Gastroesophageal sphincter (tissue), 4 donors: ENCODE measurements around the gene VDR. TPM values are rescaled to one million over a fixed set of nuclear protein-coding genes. Genes with fewer than 3 reads are reported as not detected.

Source experiments
- ATAC-seq: fragments of 150-250 bp; one replicate; pipeline ENCODE4 v1.9.1; 2016; ENCODE audit warnings: mild to moderate bottlenecking, moderate library complexity
- H3K27ac ChIP-seq, 4 donors: fragments of 200-600 bp; sonication (generic) in 3 of 4; 1 replicate in 3 of 4; 2 replicates in 1 of 4; pipeline ENCODE4 v1.5.1; 2016 to 2019
- H3K27me3 ChIP-seq: fragments of 200-600 bp; sonication (generic); one replicate; pipeline ENCODE4 v1.5.1; 2019
- H3K36me3 ChIP-seq, 2 donors: fragments of 200-600 bp; sonication (generic); one replicate each; pipeline ENCODE4 v1.5.1; 2019; ENCODE audit warnings: control low read depth in 1 of 2
- H3K4me1 ChIP-seq, 3 donors: fragments of 200-600 bp; sonication (generic); 1 replicate in 2 of 3; 2 replicates in 1 of 3; pipeline ENCODE4 v1.5.1; 2016 to 2019; ENCODE audit warnings: control low read depth in 2 of 3
- H3K4me3 ChIP-seq, 2 donors: fragments of 200-600 bp; sonication (generic); one replicate each; pipeline ENCODE4 v1.5.1; 2019; ENCODE audit warnings: mild to moderate bottlenecking in 1 of 2, moderate library complexity in 1 of 2
- H3K9me3 ChIP-seq, 3 donors: fragments of 200-600 bp; sonication (generic); one replicate each; pipeline ENCODE4 v1.5.1; 2017 to 2019; ENCODE audit warnings: control low read depth in 2 of 3
- CTCF ChIP-seq, 4 experiments: fragments of 200-600 bp in 2 of 4; fragments of 450-650 bp in 2 of 4; sonication (generic) in 1 of 4; IDR thresholded peaks; one replicate each; pipeline ENCODE4 v1.5.1; 2017 to 2019; ENCODE audit warnings: antibody characterized with exemption in 4 of 4, mild to moderate bottlenecking in 2 of 4, moderate library complexity in 2 of 4
- EP300 ChIP-seq: sonication (generic); formaldehyde crosslinking; IDR thresholded peaks from one replicate; pipeline ENCODE4 v1.6.1; 2017; ENCODE audit warnings: antibody characterized with exemption, mild to moderate bottlenecking
- POLR2A ChIP-seq, 2 donors: fragments of 450-650 bp; IDR thresholded peaks; one replicate each; pipeline ENCODE4 v1.6.1; 2017; ENCODE audit warnings: antibody characterized with exemption in 2 of 2, mild to moderate bottlenecking in 2 of 2, moderate library complexity in 1 of 2
- POLR2AphosphoS5 ChIP-seq: sonication (generic); formaldehyde crosslinking; IDR thresholded peaks from one replicate; pipeline ENCODE4 v1.6.1; 2017; ENCODE audit warnings: antibody characterized with exemption
- WGBS, 2 donors: methylation state at CpG; one replicate each; pipeline ENCODE4 v1.1.5; 2018; ENCODE audit warnings: low coverage in 1 of 2; 5-methylcytosine and 5-hydroxymethylcytosine counted together
- total RNA-seq, 4 donors: library from RNA; depleted of rRNA; stranded (reverse); fragments of >200 nt; gene quantifications; one replicate each; pipeline ENCODE4 v1.1.0, GENCODE V29; 2016

VDR gene
- total RNA-seq, 4 donors from 2014 or later, result 1.2 to 5.5 (median 1.6) TPM

GRCh38 chr12:47814539-47815170 lies 90.1 kb downstream of the VDR start:
- WGBS, 2 donors, result 41% methylated on average over 3 of the region's 3 CpGs; no CpG with 5 or more reads in 1 of the 2 donors
- peaks cover 12 to 91% (median 75%) of the 10 kb centered on the region in 3 donors for H3K4me1 ChIP-seq

GRCh38 chr12:47813511-47814196 lies 91.1 kb downstream of the VDR start:
- Histone ChIP-seq H3K4me1 (peaks cover 12 to 99% (median 85%) of the 10 kb centered on the region in 3 donors), H3K9me3 (no peaks in the 10 kb centered on the region)
- no peak for TF ChIP-seq EP300
- no peak for TF ChIP-seq CTCF (IDR thresholded peaks at IDR 0.05)
- TF ChIP-seq POLR2AphosphoS5, result no peak
- TF ChIP-seq POLR2A (IDR thresholded peaks at IDR 0.05), result no peak

More at GRCh38 chr12:47814539-47815170, 90.1 kb downstream of the VDR start:
- H3K27ac ChIP-seq, result peak overlapping the region; percentile 94 to 99 (median 96)
- no peak for TF ChIP-seq CTCF (IDR thresholded peaks at IDR 0.05)
- no peak for TF ChIP-seq EP300
- no peak for TF ChIP-seq POLR2AphosphoS5
- no peak for TF ChIP-seq POLR2A (IDR thresholded peaks at IDR 0.05)
- H3K27me3 ChIP-seq, result no peaks in the 10 kb centered on the region
- no peaks in the 10 kb centered on the region for H3K9me3 ChIP-seq
- H3K36me3 ChIP-seq, result no peaks in the 10 kb centered on the region
- no peak for ATAC-seq
- H3K4me3 ChIP-seq, result peak overlapping the region in 1 of 2 donors; percentile 51

GRCh38 chr12:47812797-47813510 lies 91.8 kb downstream of the VDR start:
- Histone ChIP-seq H3K4me1 (peaks cover 19 to 99% (median 87%) of the 10 kb centered on the region in 3 donors), H3K27me3 (no peaks in the 10 kb centered on the region), H3K9me3 (no peaks in the 10 kb centered on the region), H3K27ac (peak overlapping the region; percentile 94 to 99 (median 96)), H3K4me3 (peak overlapping the region; percentile 10 to 51), H3K36me3 (no peaks in the 10 kb centered on the region)
- 0% methylated on average over 1 to 8 of the region's 37 CpGs for WGBS, 2 donors
- no peak for TF ChIP-seq EP300
- TF ChIP-seq POLR2AphosphoS5, result peak; percentile 86
- TF ChIP-seq POLR2A (IDR thresholded peaks at IDR 0.05), result peak; percentile 24 to 44
- peak in 1 of 4 experiments; percentile 22 for TF ChIP-seq CTCF (IDR thresholded peaks at IDR 0.05)
- ATAC-seq, result peak; percentile 82

More at GRCh38 chr12:47813511-47814196, 91.1 kb downstream of the VDR start:
- Histone ChIP-seq H3K27me3 (no peaks in the 10 kb centered on the region), H3K27ac (peak overlapping the region; percentile 94 to 99 (median 96)), H3K4me3 (peak overlapping the region; percentile 10 to 51), H3K36me3 (no peaks in the 10 kb centered on the region)
- ATAC-seq, result no peak
- 71% methylated on average over 1 of the region's 9 CpGs; no CpG with 5 or more reads in 1 of the 2 donors for WGBS, 2 donors

GRCh38 chr12:47811581-47812484 lies 93.0 kb downstream of the VDR start:
- no peaks in the 10 kb centered on the region for H3K27me3 ChIP-seq
- H3K4me3 ChIP-seq, result peak overlapping the region in 1 of 2 donors; percentile 51
- H3K27ac ChIP-seq, result peak overlapping the region; percentile 94 to 99 (median 96)
- peaks cover 27 to 99% (median 90%) of the 10 kb centered on the region in 3 donors for H3K4me1 ChIP-seq
- no peaks in the 10 kb centered on the region for H3K9me3 ChIP-seq
- TF ChIP-seq EP300 (no peak), POLR2AphosphoS5 (peak; percentile 95), CTCF (IDR thresholded peaks at IDR 0.05) (no peak), POLR2A (IDR thresholded peaks at IDR 0.05) (peak; percentile 23 to 47)
- peak; percentile 74 for ATAC-seq
- H3K36me3 ChIP-seq, result no peaks in the 10 kb centered on the region
- 19 to 24% methylated on average over 10 to 13 of the region's 14 CpGs for WGBS, 2 donors
